ENCODE results near the gene M6PR.
"Not testable (repeated sequence)": the region's sequence is repeated elsewhere in the genome, so short reads cannot be mapped to it uniquely, and the experiment has no call there.

The M6PR gene

GRCh38 chr12:8912914-8913313, 36.5 kb downstream of the M6PR start:
- DNase-seq (ENCODE audit: low spot score), result no peak

- DNase-seq (ENCODE audit: low spot score), result no peak
Measured at GRCh38 chr12:8911606-8912268, 37.7 kb downstream of the M6PR start.

GRCh38 chr12:8909752-8910151, 39.7 kb downstream of the M6PR start:
- no peak for DNase-seq (ENCODE audit: low spot score)

GRCh38 chr12:8907513-8907912, 41.9 kb downstream of the M6PR start:
- DNase-seq (ENCODE audit: low spot score), result no peak

- DNase-seq (ENCODE audit: low spot score), result no peak
Measured at GRCh38 chr12:8906266-8907180, 42.9 kb downstream of the M6PR start.

GRCh38 chr12:8905546-8905945, 43.9 kb downstream of the M6PR start:
- DNase-seq (ENCODE audit: low spot score), result no peak

- DNase-seq (ENCODE audit: low spot score), result no peak
Measured at GRCh38 chr12:8904665-8905064, 44.8 kb downstream of the M6PR start.

- no peak for DNase-seq (ENCODE audit: low spot score)
Measured at GRCh38 chr12:8903646-8904045, 45.8 kb downstream of the M6PR start.

GRCh38 chr12:8902703-8903102, 46.7 kb downstream of the M6PR start:
- DNase-seq (ENCODE audit: low spot score), result not testable (repeated sequence)

- DNase-seq (ENCODE audit: low spot score), result no peak
Measured at GRCh38 chr12:8899830-8900229, 49.6 kb downstream of the M6PR start.

GRCh38 chr12:8897081-8897480, 52.4 kb downstream of the M6PR start:
- no peak for DNase-seq (ENCODE audit: low spot score)

GRCh38 chr12:8894986-8895385, 54.5 kb downstream of the M6PR start:
- DNase-seq (ENCODE audit: low spot score), result no peak

GRCh38 chr12:8894378-8894777, 55.1 kb downstream of the M6PR start:
- DNase-seq (ENCODE audit: low spot score), result no peak

GRCh38 chr12:8891976-8892375, 57.5 kb downstream of the M6PR start:
- DNase-seq (ENCODE audit: low spot score), result no peak
